Endodermal cell (in vitro differentiated cells): ENCODE measurements around the gene RBMS1. TPM values are rescaled to one million over a fixed set of nuclear protein-coding genes. Genes with fewer than 3 reads are reported as not detected.

ENCODE experiments used
- DNase-seq: peaks from one replicate; pipeline ENCODE4 v3.0.0-alpha.2; 2017
- H3K27ac ChIP-seq: 2 replicates; pipeline ENCODE4 v1.5.1; 2013; ENCODE audit warnings: mild to moderate bottlenecking, low read depth, low read length, moderate library complexity
- H3K27me3 ChIP-seq: 2 replicates; pipeline ENCODE4 v1.6.1; 2013; ENCODE audit warnings: mild to moderate bottlenecking, low read length, moderate library complexity; ENCODE audit not compliant: insufficient read depth, control insufficient read depth, poor library complexity, severe bottlenecking
- H3K36me3 ChIP-seq: 2 replicates; pipeline ENCODE4 v1.7.0; 2013; ENCODE audit warnings: mild to moderate bottlenecking, low read length, moderate library complexity; ENCODE audit not compliant: control insufficient read depth, insufficient read depth
- H3K4me1 ChIP-seq: one replicate; pipeline ENCODE4 v1.7.0; 2013; ENCODE audit warnings: low read length; ENCODE audit not compliant: control insufficient read depth, insufficient read depth
- H3K4me3 ChIP-seq: 2 replicates; pipeline ENCODE4 v1.5.1; 2013; ENCODE audit warnings: mild to moderate bottlenecking, low read length, moderate library complexity
- H3K9ac ChIP-seq: 2 replicates; pipeline ENCODE4 v1.6.1; 2013; ENCODE audit warnings: mild to moderate bottlenecking, low read length, moderate library complexity; ENCODE audit not compliant: poor library complexity, severe bottlenecking; ENCODE audit errors: extremely low read depth
- H3K9me3 ChIP-seq: 2 replicates; pipeline ENCODE4 v1.6.1; 2013; ENCODE audit warnings: mild to moderate bottlenecking, low read length, moderate library complexity; ENCODE audit not compliant: control insufficient read depth
- H3K27ac Mint-ChIP-seq: 2 replicates; pipeline ENCODE4 v1.8.0; 2020; ENCODE audit warnings: mixed read lengths
- H3K27me3 Mint-ChIP-seq: 2 replicates; pipeline ENCODE4 v1.8.0; 2021; ENCODE audit warnings: mild to moderate bottlenecking, mixed read lengths; ENCODE audit not compliant: insufficient read depth
- H3K36me3 Mint-ChIP-seq: 2 replicates; pipeline ENCODE4 v1.8.0; 2020; ENCODE audit warnings: low read depth, mixed read lengths
- H3K4me1 Mint-ChIP-seq: 2 replicates; pipeline ENCODE4 v1.8.0; 2020; ENCODE audit warnings: mixed read lengths
- H3K4me3 Mint-ChIP-seq: 2 replicates; pipeline ENCODE4 v1.8.0; 2020; ENCODE audit warnings: mild to moderate bottlenecking, moderate library complexity, mixed read lengths
- H3K9me3 Mint-ChIP-seq: 2 replicates; pipeline ENCODE4 v1.8.0; 2020; ENCODE audit warnings: mild to moderate bottlenecking, mixed read lengths
- WGBS, 2 experiments: methylation state at CpG; one replicate each; pipeline versions ENCODE4 v1.1.5 to v1.1.7; 2013; ENCODE audit warnings: missing lambda C conversion rate in 2 of 2, mixed read lengths in 1 of 2; ENCODE audit not compliant: insufficient coverage in 1 of 2, insufficient read length in 1 of 2; 5-methylcytosine and 5-hydroxymethylcytosine counted together
- total RNA-seq, 2 donors: library from RNA; stranded (reverse); fragmentation: NEBNext Ultra II Directional in 1 of 2; extraction: Animal tissue kit (Norgen Biotek cat#: 25700) in 1 of 2; gene quantifications; 2 replicates in 1 of 2; 3 replicates in 1 of 2; pipeline ENCODE4 v1.2.1, GENCODE V29; 2021
- TF ChIP-seq, protein P1 (sequence below): fragments of 200-600 bp; sonication (generic); conservative IDR thresholded peaks from 2 replicates; pipeline ENCODE4 v1.5.0; 2021; ENCODE audit warnings: antibody characterized with exemption, mild to moderate bottlenecking

Gene RBMS1
- total RNA-seq, 2 donors from 2014 or later = 90.7 to 124 TPM

DNA sequence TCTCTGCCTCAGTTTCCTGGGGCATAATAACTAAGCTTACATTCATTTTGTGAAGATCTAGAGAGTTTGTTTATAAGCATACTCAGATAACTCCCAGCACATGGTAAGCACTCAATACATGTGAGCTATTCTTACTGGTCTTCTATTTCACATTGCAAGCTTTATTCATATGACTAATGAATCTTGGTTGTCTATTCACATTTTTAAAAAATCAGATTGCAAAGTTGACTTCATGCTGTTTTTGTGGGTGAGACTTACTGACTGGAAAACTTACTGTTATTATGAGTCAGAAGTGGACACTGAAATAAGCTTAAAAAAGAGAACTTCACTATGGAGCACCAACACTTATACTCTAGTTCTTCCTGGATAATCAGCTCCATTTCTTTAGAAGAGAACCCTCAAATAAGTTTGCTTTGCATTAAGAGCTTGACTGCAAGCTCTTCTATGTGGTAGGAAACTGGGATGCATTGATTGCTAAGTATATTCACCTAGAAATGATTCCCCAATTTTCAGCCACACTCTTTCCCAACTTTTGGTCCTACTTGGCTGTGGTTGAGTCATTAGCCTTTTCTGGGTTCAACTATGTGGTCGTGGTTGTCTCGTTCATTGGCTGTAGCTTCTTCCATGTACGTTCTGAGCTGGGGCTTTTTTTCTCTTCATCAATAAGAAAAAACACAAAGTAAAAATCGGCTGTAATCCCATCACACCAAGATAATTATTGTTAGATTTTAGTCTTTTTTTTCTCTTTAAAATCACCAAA is 29.5 kb upstream of the RBMS1 start:
- Mint-ChIP-seq H3K27me3 (peaks cover 9% of the 10 kb centered on the region), H3K4me3 (no peak overlapping the region), H3K27ac (no peak overlapping the region), H3K9me3 (peaks cover 2% of the 10 kb centered on the region), H3K36me3 (no peaks in the 10 kb centered on the region), H3K4me1 (no peaks in the 10 kb centered on the region)
- no peak for DNase-seq
- Histone ChIP-seq H3K27ac (no peak overlapping the region), H3K9me3 (no peaks in the 10 kb centered on the region), H3K36me3 (no peaks in the 10 kb centered on the region), H3K9ac (no peak overlapping the region), H3K27me3 (no peaks in the 10 kb centered on the region), H3K4me1 (no peaks in the 10 kb centered on the region), H3K4me3 (no peak overlapping the region)
- WGBS, 2 experiments = 93 to 100% methylated on average over 2 to 4 of the region's 4 CpGs
- TF ChIP-seq, protein P1, sequence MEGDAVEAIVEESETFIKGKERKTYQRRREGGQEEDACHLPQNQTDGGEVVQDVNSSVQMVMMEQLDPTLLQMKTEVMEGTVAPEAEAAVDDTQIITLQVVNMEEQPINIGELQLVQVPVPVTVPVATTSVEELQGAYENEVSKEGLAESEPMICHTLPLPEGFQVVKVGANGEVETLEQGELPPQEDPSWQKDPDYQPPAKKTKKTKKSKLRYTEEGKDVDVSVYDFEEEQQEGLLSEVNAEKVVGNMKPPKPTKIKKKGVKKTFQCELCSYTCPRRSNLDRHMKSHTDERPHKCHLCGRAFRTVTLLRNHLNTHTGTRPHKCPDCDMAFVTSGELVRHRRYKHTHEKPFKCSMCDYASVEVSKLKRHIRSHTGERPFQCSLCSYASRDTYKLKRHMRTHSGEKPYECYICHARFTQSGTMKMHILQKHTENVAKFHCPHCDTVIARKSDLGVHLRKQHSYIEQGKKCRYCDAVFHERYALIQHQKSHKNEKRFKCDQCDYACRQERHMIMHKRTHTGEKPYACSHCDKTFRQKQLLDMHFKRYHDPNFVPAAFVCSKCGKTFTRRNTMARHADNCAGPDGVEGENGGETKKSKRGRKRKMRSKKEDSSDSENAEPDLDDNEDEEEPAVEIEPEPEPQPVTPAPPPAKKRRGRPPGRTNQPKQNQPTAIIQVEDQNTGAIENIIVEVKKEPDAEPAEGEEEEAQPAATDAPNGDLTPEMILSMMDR = no peak

DNA sequence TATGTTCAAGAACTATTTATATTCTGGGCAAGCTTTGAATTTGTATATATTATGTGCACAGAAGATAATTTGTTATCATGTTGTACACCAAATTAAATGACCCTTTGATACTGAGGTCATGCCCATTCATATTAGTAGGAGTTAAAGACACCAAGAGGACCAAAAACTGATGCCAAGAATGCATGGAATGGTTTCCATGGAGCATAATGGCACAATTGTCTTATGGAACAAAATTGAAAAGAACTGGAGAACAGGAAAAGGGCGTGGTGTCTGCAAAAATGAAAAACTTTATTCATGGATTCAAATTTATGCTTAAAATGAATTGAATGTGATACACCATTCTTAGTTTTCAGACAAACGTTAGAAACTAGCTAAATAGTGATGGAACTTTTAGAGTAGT is 24.1 kb upstream of the RBMS1 start:
- TF ChIP-seq, protein P1 = no peak
- H3K4me1 Mint-ChIP-seq = peaks cover 21% of the 10 kb centered on the region
- Histone ChIP-seq H3K4me3 (no peak overlapping the region), H3K9me3 (no peaks in the 10 kb centered on the region), H3K27ac (no peak overlapping the region), H3K36me3 (no peaks in the 10 kb centered on the region), H3K9ac (no peak overlapping the region), H3K4me1 (no peaks in the 10 kb centered on the region), H3K27me3 (no peaks in the 10 kb centered on the region)
- no peaks in the 10 kb centered on the region for H3K9me3 Mint-ChIP-seq
- H3K4me3 Mint-ChIP-seq = no peak overlapping the region
- H3K36me3 Mint-ChIP-seq = no peaks in the 10 kb centered on the region
- H3K27ac Mint-ChIP-seq = no peak overlapping the region
- no peak for DNase-seq
- H3K27me3 Mint-ChIP-seq = no peaks in the 10 kb centered on the region
- 90 to 100% methylated on average over 2 of the region's 2 CpGs for WGBS, 2 experiments

GRCh38 chr2:160516547-160517365 is 23.1 kb upstream of the RBMS1 start:
- H3K4me1 ChIP-seq = no peaks in the 10 kb centered on the region
- Mint-ChIP-seq H3K36me3 (no peaks in the 10 kb centered on the region), H3K4me1 (peaks cover 21% of the 10 kb centered on the region), H3K27me3 (no peaks in the 10 kb centered on the region), H3K4me3 (no peak overlapping the region), H3K27ac (no peak overlapping the region), H3K9me3 (no peaks in the 10 kb centered on the region)
- no peak overlapping the region for H3K4me3 ChIP-seq
- no peak for DNase-seq
- WGBS, 2 experiments = 87 to 100% methylated on average over 6 to 10 of the region's 10 CpGs
- H3K27me3 ChIP-seq = no peaks in the 10 kb centered on the region
- no peak overlapping the region for H3K9ac ChIP-seq
- H3K9me3 ChIP-seq = no peaks in the 10 kb centered on the region
- no peak overlapping the region for H3K27ac ChIP-seq
- no peaks in the 10 kb centered on the region for H3K36me3 ChIP-seq
- TF ChIP-seq, protein P1 = no peak
